ENCODE data around the gene EML4.
A peak's percentile ranks its signal among the peaks of the same experiment; 100 is the strongest.
"Not testable (repeated sequence)": the region's sequence is repeated elsewhere in the genome, so short reads cannot be mapped to it uniquely, and the experiment has no call there.

The EML4 gene

DNA sequence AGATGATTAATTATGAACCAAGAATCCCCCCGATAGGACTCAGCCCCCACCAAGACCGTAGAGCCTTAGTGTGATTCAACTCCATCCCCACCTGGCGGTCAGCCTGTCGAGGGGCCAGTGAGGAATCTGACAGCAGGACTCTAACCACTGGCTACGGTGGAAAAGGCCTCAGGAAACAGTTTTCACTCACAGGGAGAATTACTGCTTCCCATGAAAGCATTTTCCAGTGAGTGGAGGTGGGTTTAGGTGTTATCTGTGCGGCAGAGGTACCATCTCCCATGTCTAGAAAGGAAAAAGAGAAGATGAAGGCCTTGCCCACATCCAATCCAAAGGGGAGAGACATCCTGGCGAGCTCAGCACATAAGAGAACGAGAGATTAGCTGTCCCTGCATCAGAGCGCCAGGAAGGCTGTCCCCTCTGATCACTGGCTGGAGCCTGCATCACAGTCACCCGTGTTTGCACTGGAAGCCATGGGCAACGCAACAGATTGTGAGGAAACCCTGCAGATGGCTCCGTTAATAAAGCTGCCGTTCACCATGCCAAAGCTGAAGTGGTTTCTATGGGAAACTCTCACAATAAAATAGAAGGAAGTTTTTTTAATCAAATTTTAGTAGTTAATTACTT is 169.5 kb downstream of the EML4 start:
- DNase-seq, result no peak

DNA sequence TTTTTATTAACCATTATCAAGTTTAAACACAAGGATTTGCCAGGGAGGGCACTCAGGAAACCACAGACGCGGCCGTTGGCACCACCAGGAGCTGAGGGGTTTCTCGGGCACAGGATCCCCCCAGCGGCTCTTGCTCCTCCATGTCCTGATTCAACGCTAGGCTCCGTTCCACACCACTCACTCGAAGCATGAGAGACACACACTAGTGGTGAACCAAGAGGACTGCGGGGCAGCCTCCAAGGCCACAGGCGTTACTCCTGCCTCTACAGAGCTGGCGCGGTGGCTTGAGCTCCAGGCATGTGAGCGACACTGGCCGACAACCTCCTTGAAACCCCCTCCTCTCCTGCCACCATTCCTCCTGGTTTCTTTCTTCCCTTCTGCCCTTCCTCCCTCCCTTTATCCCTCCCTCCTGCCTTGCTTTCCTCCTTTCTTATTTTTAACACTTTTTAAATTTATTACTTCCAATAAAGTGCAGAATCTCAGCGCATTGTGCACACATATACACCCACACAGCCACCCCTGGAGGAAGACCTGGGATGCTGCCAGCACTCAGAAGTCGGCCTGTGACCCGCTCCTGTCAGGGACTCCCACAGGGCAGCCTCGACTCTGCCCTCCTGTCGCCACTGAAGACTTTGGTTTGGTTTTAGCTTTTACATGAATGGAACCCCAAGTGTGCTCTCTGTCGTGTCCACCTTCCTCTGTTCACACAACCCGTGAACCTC is 170.2 kb downstream of the EML4 start:
- DNase-seq, result no peak

DNA sequence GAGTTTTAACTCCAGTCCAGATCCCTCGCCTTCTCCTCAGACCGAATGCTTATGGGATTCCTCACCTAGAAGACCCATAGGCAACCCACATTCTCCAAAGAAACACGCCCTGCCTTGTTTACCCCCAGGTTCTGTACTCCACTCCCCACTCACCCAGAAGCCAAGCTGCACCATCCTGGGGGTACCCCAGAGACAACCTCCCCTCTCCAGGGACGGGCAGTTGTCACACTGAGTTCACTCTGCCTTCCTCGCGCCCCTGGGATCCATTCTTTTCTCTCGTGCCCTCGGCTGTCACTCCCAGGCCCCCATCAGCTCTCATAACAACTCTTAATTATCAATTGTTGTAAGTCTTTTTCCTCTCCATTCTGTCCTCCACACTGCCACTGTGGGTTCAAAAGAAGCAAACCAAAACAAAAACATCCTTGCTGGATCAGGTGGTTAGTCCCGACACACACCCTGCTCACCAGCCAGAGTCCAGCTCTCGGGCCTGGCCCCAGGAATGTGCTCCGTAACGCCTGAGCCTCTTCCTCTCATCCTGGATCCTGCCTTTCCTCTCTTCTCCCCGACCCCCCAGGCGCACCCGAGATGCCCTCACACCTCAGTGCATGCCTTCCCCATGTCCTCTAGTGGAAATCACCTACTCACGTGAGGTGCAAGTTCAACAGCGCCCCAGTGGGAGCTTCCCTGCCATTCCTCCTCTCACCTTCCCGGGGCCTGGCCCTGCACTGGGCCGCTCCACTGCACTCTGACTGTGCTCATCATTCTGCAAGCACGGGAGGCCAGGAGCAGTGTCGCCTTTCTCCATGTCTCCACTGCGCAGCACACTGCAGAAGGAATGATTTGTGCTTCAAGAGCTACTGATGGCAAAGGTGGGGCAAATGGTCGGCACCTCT is 171.1 kb downstream of the EML4 start:
- no peak for DNase-seq

DNA sequence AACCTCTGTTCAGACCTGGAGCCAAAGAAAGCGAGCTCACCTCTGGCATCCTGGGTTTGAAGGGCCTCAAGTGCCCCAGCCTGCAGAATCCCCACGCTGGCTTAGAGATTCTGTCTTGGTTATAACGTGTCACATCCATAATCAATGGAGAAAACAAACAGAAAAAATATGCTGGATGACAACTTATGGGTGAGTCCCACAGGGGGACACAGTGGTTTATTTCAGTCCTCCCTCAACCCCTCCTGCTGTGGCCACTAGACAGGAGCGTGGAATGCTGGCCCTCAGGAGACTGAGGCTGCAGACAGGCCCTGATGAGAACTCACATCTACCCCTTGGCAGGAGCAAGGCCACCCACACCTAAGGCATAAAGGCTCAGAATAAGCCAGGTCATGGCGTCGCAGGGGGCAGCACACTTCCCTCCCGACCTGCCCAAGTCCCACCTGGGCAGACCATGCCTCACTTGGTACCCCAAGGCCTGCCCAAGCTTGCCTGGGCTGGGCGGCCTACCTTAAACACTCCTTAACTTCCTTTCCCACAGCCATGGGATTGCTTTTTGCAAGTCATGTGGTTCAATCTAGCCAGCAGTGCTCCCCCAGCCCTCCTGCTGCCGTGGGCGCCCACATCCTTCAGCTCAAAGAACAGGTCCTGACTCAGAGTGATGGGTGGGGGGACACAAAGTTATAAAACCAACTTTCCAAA is 171.9 kb downstream of the EML4 start:
- DNase-seq, result no peak

DNA sequence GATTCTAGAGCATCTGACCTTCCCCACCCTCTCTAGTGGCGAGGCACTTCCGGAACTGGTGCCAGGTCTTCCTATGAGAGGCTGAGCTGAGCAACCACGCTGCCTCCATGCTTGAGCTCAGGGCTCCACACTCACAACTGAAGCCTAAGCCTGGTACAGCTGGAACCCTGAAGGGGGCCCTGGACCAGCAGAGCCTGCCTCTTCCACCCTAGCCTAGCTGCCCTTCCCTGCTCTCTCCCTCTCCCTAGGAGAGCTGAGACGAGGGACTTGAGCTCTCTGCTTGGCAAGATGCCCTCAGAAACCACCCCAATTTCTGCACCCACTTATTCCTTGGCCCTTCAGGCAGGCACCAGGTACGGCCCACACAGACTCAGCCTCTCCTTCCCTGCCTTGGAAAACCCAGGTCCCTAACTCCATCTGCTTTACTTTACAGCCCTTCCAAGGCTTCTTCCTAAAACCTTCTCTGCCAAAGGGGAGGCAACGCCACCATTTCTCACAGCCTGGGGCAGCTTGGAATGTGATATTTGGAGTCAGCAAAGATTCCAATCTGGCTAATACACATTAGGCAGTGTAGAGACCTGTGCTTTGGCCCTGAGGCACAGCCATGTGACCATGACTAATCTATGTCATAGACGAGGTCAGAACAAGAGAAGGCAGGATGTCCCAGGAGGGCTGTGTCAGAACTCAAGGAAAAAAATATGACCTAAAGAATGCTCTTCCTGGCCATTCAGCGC is 173.1 kb downstream of the EML4 start:
- no peak for DNase-seq

DNA sequence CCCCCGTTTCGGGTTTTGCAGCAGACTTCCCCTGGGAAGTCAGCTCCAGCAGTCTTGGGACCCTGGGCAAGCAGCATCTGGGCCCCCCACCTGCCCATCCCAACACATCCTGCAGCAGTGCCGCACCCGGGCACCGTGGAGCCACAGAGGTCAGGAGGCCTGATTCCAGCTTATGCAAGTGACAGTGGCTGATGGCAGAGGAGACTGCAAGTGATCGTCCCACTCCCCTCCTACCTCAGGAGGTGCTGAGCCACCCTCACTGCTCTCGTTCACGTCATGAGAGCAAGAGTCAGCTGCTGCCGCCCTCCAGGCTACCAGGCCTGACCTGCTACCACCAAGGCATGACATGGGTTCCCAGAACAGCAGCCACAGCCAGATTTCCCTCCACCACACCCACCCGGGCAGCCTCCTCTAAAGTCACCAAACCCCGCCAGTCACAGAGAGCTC is 173.7 kb downstream of the EML4 start:
- DNase-seq, result no peak

DNA sequence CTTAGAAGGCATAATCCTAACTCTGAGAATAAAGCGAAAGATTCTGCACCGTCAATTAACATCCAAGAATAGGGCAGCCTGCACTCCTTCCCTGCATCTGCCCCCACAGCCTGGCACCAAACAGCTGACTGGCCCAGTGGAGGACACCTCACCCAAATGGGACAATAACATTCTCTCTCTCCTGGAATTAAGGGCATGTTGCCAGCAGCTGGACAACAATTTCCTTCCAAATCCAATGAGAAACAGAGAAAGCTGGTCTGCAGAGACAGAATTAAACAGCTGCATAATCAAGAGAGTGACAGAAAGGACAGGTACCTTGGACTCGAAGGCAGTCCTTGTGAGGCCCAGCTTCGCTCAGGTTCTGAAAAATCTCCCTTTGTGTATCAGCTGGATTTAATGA is 176.8 kb downstream of the EML4 start:
- no peak for DNase-seq

DNA sequence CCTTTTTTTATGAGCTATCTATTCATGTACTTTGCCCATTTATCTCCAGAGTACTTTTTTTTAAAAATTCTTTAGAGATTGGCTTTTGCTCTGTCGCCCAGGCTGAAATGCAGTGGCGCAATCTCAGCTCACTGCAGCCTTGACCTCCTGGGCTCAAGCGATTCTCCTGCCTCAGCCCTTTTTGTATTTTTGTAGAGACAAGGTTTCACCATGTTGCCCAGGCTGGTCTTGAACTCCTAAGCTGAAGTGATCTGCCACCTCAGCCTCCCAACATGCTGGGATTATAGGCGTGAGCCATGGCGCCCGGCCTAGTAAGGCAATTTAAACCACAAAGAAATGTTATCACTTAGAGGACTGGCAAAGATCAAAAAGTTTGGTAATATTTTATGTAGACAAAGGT is 177.7 kb downstream of the EML4 start:
- not testable (repeated sequence) for DNase-seq

GRCh38 chr2:42347518-42347917 is 178.4 kb downstream of the EML4 start:
- DNase-seq, result not testable (repeated sequence)

- no peak for DNase-seq
Measured at GRCh38 chr2:42348113-42348805, 179.1 kb downstream of the EML4 start.

- no peak for DNase-seq
Measured at GRCh38 chr2:42350434-42351063, 181.4 kb downstream of the EML4 start.

DNA sequence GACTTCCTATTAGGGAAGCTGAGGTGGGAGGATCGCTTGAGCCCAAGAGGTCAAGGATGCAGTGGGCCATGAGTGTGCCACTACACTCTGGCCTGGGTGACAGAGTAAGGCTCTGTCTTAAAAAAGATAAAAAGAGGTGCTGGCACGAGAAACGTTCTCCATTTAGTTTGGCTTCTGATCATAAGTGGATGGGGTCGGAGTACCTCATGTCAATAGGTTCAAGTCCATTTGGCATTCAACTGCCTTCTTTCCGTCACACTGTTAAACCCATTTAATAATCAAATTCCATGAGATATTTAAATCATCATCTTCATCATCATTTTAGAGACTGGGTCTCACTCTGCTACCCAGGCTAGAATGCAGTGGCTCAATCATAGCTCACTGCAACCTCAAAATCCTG is 182.7 kb downstream of the EML4 start:
- DNase-seq, result no peak

DNA sequence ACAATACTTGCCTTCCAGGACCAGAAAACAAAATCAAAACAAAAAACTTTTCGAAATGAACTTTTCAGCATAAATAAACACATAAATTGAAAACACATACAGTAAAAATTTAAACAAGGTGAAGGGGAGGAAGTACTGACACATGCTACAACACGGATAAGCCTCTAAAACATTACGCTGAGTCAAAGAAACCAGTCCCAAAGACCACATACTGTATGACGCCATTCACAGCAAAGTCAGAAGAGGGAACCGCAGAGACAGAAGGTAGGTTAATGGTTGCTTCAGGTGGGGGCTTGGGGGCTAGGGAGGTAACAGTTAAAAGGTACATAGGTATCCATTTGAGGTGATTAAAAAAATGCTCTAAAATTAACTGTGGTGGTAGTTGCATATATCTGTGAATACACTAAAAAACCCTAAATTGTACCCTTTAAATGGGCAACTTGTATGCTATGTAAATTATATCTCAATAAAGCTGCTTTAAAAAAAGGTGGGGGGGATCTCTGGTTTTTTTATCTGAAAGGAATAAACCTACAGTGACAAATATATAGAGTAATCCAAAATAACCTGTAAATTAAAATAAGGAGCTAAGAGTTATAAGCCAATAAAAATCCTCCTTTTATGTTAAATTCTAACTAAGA is 184.8 kb downstream of the EML4 start:
- no peak for DNase-seq

GRCh38 chr2:42359304-42359964 is 190.3 kb downstream of the EML4 start:
- no peak for DNase-seq

DNA sequence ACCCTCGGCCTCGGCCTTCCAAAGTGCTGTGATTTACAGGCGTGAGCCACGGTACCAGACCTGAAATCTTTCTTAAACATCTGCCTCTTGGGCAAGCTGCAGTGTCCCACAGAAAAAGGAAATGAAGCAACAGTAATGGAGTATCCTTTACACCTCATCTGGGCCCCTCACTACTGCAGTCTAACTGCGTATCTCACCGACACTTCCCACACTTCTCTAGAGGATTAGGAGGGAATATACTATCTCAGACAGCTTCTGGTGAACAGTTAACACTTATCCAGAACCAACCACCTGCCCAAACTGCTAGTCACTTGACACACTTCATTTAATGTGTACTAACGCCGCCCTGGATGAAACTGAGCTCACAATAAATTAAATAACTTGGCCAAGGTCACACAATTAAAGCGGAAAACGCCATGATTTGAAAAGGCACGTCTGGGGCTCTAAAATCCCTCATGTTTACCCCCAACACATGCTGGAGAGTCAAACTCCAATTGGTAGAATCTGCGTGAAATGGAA is 190.9 kb downstream of the EML4 start:
- no peak for DNase-seq

- DNase-seq, result no peak
Measured at GRCh38 chr2:42360493-42360889, 191.3 kb downstream of the EML4 start.

- DNase-seq, result peak; percentile 94
Measured at GRCh38 chr2:42360890-42361727, 192.0 kb downstream of the EML4 start, which contains the start of gene COX7A2L. Gene COX7A2L, minus strand, starts transcription at chr2:42361217. Its CDS starts 56 bp downstream, at chr2:42361161.

GRCh38 chr2:42361728-42362283 is 192.7 kb downstream of the EML4 start:
- DNase-seq, result no peak
